HEK293 (cell line): ENCODE results near the gene BBX.

ENCODE experiments used
- GFI1B ChIP-seq: fragments of 450-650 bp; formaldehyde crosslinking; IDR thresholded peaks from 2 replicates; pipeline ENCODE4 v1.5.1; 2016; ENCODE audit warnings: missing biosample characterization, missing genetic modification characterization
- KLF7 ChIP-seq: fragments of 450-650 bp; formaldehyde crosslinking; IDR thresholded peaks from 2 replicates; pipeline ENCODE4 v1.5.1; 2016; ENCODE audit warnings: missing biosample characterization, missing genetic modification characterization, borderline replicate concordance
- OVOL3 ChIP-seq: fragments of 450-650 bp; formaldehyde crosslinking; IDR thresholded peaks from 2 replicates; pipeline ENCODE4 v1.5.1; 2016; ENCODE audit warnings: missing biosample characterization, missing genetic modification characterization
- SCRT1 ChIP-seq: fragments of 450-650 bp; formaldehyde crosslinking; IDR thresholded peaks from 2 replicates; pipeline ENCODE4 v1.5.1; 2016; ENCODE audit warnings: missing biosample characterization, missing genetic modification characterization, borderline replicate concordance
- YY1 ChIP-seq: fragments of 450-650 bp; formaldehyde crosslinking; IDR thresholded peaks from 2 replicates; pipeline ENCODE4 v1.5.1; 2018; ENCODE audit warnings: missing biosample characterization, missing genetic modification characterization
- ZBTB21 ChIP-seq: fragments of 450-650 bp; formaldehyde crosslinking; IDR thresholded peaks from 2 replicates; pipeline ENCODE4 v1.5.1; 2017; ENCODE audit warnings: missing biosample characterization, missing genetic modification characterization
- ZFP3 ChIP-seq: fragments of 450-650 bp; formaldehyde crosslinking; IDR thresholded peaks from 2 replicates; pipeline ENCODE4 v1.5.1; 2016; ENCODE audit warnings: low read depth, missing biosample characterization, missing genetic modification characterization
- ZNF280D ChIP-seq: fragments of 450-650 bp; formaldehyde crosslinking; IDR thresholded peaks from 2 replicates; pipeline ENCODE4 v1.5.1; 2016; ENCODE audit warnings: missing biosample characterization, missing genetic modification characterization
- ZNF571 ChIP-seq: fragments of 450-650 bp; formaldehyde crosslinking; IDR thresholded peaks from 2 replicates; pipeline ENCODE4 v1.5.0; 2017; ENCODE audit warnings: missing biosample characterization, missing genetic modification characterization
- TF ChIP-seq, protein P1 (sequence below): fragments of 450-650 bp; formaldehyde crosslinking; IDR thresholded peaks from 2 replicates; pipeline ENCODE4 v1.5.1; 2016; ENCODE audit warnings: missing biosample characterization, missing genetic modification characterization

- TF ChIP-seq SCRT1 (tag by site-specific recombination) (no peak), ZNF571 (no peak), ZBTB21 (no peak), YY1 (tag by site-specific recombination) (no peak), KLF7 (tag by site-specific recombination) (no peak), GFI1B (tag by site-specific recombination) (no peak), ZFP3 (tag by site-specific recombination) (no peak), OVOL3 (no peak), ZNF280D (tag by site-specific recombination) (no peak)
- TF ChIP-seq, protein P1, sequence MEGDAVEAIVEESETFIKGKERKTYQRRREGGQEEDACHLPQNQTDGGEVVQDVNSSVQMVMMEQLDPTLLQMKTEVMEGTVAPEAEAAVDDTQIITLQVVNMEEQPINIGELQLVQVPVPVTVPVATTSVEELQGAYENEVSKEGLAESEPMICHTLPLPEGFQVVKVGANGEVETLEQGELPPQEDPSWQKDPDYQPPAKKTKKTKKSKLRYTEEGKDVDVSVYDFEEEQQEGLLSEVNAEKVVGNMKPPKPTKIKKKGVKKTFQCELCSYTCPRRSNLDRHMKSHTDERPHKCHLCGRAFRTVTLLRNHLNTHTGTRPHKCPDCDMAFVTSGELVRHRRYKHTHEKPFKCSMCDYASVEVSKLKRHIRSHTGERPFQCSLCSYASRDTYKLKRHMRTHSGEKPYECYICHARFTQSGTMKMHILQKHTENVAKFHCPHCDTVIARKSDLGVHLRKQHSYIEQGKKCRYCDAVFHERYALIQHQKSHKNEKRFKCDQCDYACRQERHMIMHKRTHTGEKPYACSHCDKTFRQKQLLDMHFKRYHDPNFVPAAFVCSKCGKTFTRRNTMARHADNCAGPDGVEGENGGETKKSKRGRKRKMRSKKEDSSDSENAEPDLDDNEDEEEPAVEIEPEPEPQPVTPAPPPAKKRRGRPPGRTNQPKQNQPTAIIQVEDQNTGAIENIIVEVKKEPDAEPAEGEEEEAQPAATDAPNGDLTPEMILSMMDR, result no peak
These were observed 206.9 kb downstream of the BBX start for GRCh38 chr3:107729686-107730085.
